Panc1 (cell line): ENCODE data around the gene ALKBH1. TPM values are rescaled to one million over a fixed set of nuclear protein-coding genes. Genes with fewer than 3 reads are reported as not detected.
"Not testable (repeated sequence)": the region's sequence is repeated elsewhere in the genome, so short reads cannot be mapped to it uniquely, and the experiment has no call there.

Experiments
- ATAC-seq: fragments of 200-7000 bp; cut with Tn5 transposase; 2 replicates; pipeline ENCODE4 v1.9.1; 2020; ENCODE audit warnings: mild to moderate bottlenecking, moderate library complexity
- BruUV-seq: library from RNA; stranded (reverse); fragments of 400-500 nt; replicated peaks from 2 replicates; lab custom pipeline; 2021; lab: Mats Ljungman, UMichigan
- CTCF ChIA-PET: fragments of 300-600 bp; sonication (Branson Sonifier 250); formaldehyde crosslinking; loops from one replicate; lab custom pipeline; 2022; ENCODE audit warnings: antibody characterized with exemption; lab: Charles Lee
- POLR2A ChIA-PET: fragments of 300-600 bp; sonication (Branson Sonifier 250); formaldehyde crosslinking; loops from one replicate; lab custom pipeline; 2022; ENCODE audit warnings: antibody characterized with exemption; lab: Charles Lee
- DNase-seq: peaks from one replicate; pipeline ENCODE4 v3.0.0-alpha.2; 2010; ENCODE audit warnings: low read depth, low spot score
- H3K27ac ChIP-seq: 2 replicates; pipeline ENCODE4 v1.5.1; 2011; ENCODE audit warnings: mild to moderate bottlenecking, low read length, inconsistent platforms
- H3K27me3 ChIP-seq: fragments of 200-500 bp; sonication (Bioruptor generic); 2 replicates; pipeline ENCODE4 v1.6.0; 2014; ENCODE audit warnings: low read length, inconsistent platforms; ENCODE audit not compliant: control insufficient read depth, insufficient read depth
- H3K36me3 ChIP-seq: fragments of 200-500 bp; sonication (Bioruptor generic); 2 replicates; pipeline ENCODE4 v1.5.1; 2014; ENCODE audit warnings: inconsistent platforms, mild to moderate bottlenecking, low read length, moderate library complexity; ENCODE audit not compliant: control insufficient read depth, insufficient read depth
- H3K4me1 ChIP-seq: 2 replicates; pipeline ENCODE4 v1.5.1; 2011; ENCODE audit warnings: inconsistent platforms, mild to moderate bottlenecking, low read length, moderate library complexity; ENCODE audit not compliant: control insufficient read depth, insufficient read depth
- H3K4me3 ChIP-seq, 2 experiments: 2 replicates each; pipeline ENCODE4 v1.5.1; 2011 to 2012; ENCODE audit warnings: low read depth in 2 of 2, low read length in 2 of 2, mild to moderate bottlenecking in 2 of 2, inconsistent platforms in 1 of 2, moderate library complexity in 1 of 2
- H3K9me3 ChIP-seq: fragments of 200-500 bp; sonication (Bioruptor generic); 2 replicates; pipeline ENCODE4 v1.5.1; 2014; ENCODE audit warnings: low read depth, mild to moderate bottlenecking, inconsistent platforms, low read length, moderate library complexity; ENCODE audit not compliant: control insufficient read depth, insufficient read depth
- CTCF ChIP-seq: fragments of 450-650 bp; IDR thresholded peaks from 2 replicates; pipeline ENCODE4 v1.5.1; 2017; ENCODE audit warnings: mild to moderate bottlenecking
- POLR2AphosphoS5 ChIP-seq: IDR thresholded peaks from 2 replicates; pipeline ENCODE4 v1.6.1; 2012; ENCODE audit warnings: mild to moderate bottlenecking, low read depth, low read length, moderate library complexity
- REST ChIP-seq, 2 experiments: IDR thresholded peaks; 2 replicates each; pipeline ENCODE4 v1.6.1; 2011 to 2012; ENCODE audit warnings: low read depth in 2 of 2, control low read depth in 1 of 2, low read length in 1 of 2, mild to moderate bottlenecking in 1 of 2, moderate library complexity in 1 of 2; ENCODE audit not compliant: insufficient read depth in 1 of 2
- SIN3A ChIP-seq: IDR thresholded peaks from 2 replicates; pipeline ENCODE4 v1.6.1; 2012; ENCODE audit warnings: low read depth, mild to moderate bottlenecking, low read length, moderate library complexity, borderline replicate concordance; ENCODE audit not compliant: insufficient read depth
- TCF7L2 ChIP-seq: IDR thresholded peaks from 2 replicates; pipeline ENCODE4 v1.6.1; 2011; ENCODE audit warnings: mild to moderate bottlenecking, low read depth, low read length, inconsistent platforms
- in situ Hi-C: cut with HindIII; loops from 2 replicates; pipeline ENCODE4 v1.10.0; 2016; ENCODE audit warnings: low sequenced_read_pairs, low pct_unique_long_range_greater_than_20kb
- intact Hi-C: fragments of 100-400 bp; cut with micrococcal nuclease; formaldehyde crosslinking; loops from one replicate; pipeline ENCODE4 v1.10.0; 2022; ENCODE audit not compliant: unreplicated experiment
- total RNA-seq: library from RNA; stranded (reverse); gene quantifications from one replicate; pipeline ENCODE4 v1.2.1, GENCODE V29; 2021; ENCODE audit not compliant: unreplicated experiment

The ALKBH1 gene
- total RNA-seq, 1 experiment from 2014 or later = 13.0 TPM

GRCh38 chr14:77663293-77663692 is 44.5 kb downstream of the ALKBH1 start:
- BruUV-seq = no TSS peak
- ChIA-PET CTCF (no interaction called here), POLR2A (no interaction called here)
- in situ Hi-C loops = no loop called here
- Histone ChIP-seq H3K36me3 (no peaks in the 10 kb centered on the region), H3K4me1 (no peaks in the 10 kb centered on the region), H3K4me3 (no peak overlapping the region), H3K27ac (no peak overlapping the region), H3K9me3 (no peaks in the 10 kb centered on the region), H3K27me3 (no peaks in the 10 kb centered on the region)
- intact Hi-C loops = no loop called here
- TF ChIP-seq CTCF (no peak), TCF7L2 (no peak), REST (IDR thresholded peaks at IDR 0.05; ENCODE audit: insufficient read depth in 1 of 2, low read depth in 2 of 2, low read length in 1 of 2) (no peak)
- no peak for DNase-seq
- ATAC-seq = peak; percentile 48; the same call in 1 of the 2 replicates

- in situ Hi-C loops, H3K27me3 ChIP-seq, POLR2A ChIA-PET, H3K36me3 ChIP-seq, DNase-seq, H3K9me3 ChIP-seq, H3K27ac ChIP-seq, CTCF ChIA-PET, H3K4me1 ChIP-seq, ATAC-seq, BruUV-seq, intact Hi-C loops, H3K4me3 ChIP-seq: not testable (repeated sequence)
Observed at GRCh38 chr14:77661562-77661961, 46.3 kb downstream of the ALKBH1 start.

- H3K36me3 ChIP-seq = no peaks in the 10 kb centered on the region
- H3K27me3 ChIP-seq = no peaks in the 10 kb centered on the region
- no peak overlapping the region for H3K4me3 ChIP-seq
- no peaks in the 10 kb centered on the region for H3K4me1 ChIP-seq
- TF ChIP-seq SIN3A = no peak
- TF ChIP-seq TCF7L2 = no peak
- no peak for TF ChIP-seq CTCF
- TF ChIP-seq POLR2AphosphoS5 = no peak
- no peak for TF ChIP-seq REST (IDR thresholded peaks at IDR 0.05; ENCODE audit: insufficient read depth in 1 of 2, low read depth in 2 of 2, low read length in 1 of 2)
- in situ Hi-C loops (no loop called here), intact Hi-C loops (no loop called here)
- H3K27ac ChIP-seq = no peak overlapping the region
- no TSS peak for BruUV-seq
- DNase-seq = no peak
- CTCF ChIA-PET = no interaction called here
- no peak for ATAC-seq
- POLR2A ChIA-PET = no interaction called here
- H3K9me3 ChIP-seq = no peaks in the 10 kb centered on the region
Observed at GRCh38 chr14:77660754-77661153, 47.1 kb downstream of the ALKBH1 start.
